Cardiac muscle cell (in vitro differentiated cells and primary cell): ENCODE results near the gene GRK5. TPM values are rescaled to one million over a fixed set of nuclear protein-coding genes. Genes with fewer than 3 reads are reported as not detected.

ENCODE experiments used
- DNase-seq, 2 donors: peaks; one replicate each; pipeline versions ENCODE4 v3.0.0 to v3.0.0-alpha.2; 2010 to 2017; ENCODE audit warnings: low read depth in 1 of 2, low spot score in 1 of 2
- H3K27ac ChIP-seq: fragments of 200-600 bp; sonication (generic); 2 replicates; pipeline ENCODE4 v1.5.1; 2016
- H3K27me3 ChIP-seq: fragments of 200-600 bp; sonication (generic); 2 replicates; pipeline ENCODE4 v1.6.0; 2016; ENCODE audit warnings: control low read depth
- H3K36me3 ChIP-seq: fragments of 200-600 bp; sonication (generic); 2 replicates; pipeline ENCODE4 v1.5.1; 2016; ENCODE audit warnings: control low read depth
- H3K4me1 ChIP-seq: fragments of 200-600 bp; sonication (generic); 2 replicates; pipeline ENCODE4 v1.8.1; 2017; ENCODE audit warnings: low read depth, mild to moderate bottlenecking, mixed run types
- H3K4me3 ChIP-seq: fragments of 200-600 bp; sonication (generic); 2 replicates; pipeline ENCODE4 v1.5.1; 2016; ENCODE audit warnings: mild to moderate bottlenecking
- H3K9me3 ChIP-seq: fragments of 200-600 bp; sonication (generic); 2 replicates; pipeline ENCODE4 v1.5.1; 2017; ENCODE audit warnings: low read depth, mild to moderate bottlenecking, control low read depth
- polyA plus RNA-seq: library from polyadenylated mRNA; unstranded; fragments of >200 nt; fragmentation: Nextera tagmentation; extraction: Ambion mirVana; gene quantifications from 2 replicates; pipeline ENCODE4 v1.2.1, GENCODE V29; 2016
- total RNA-seq: library from RNA; depleted of rRNA; stranded (reverse); fragments of >200 nt; gene quantifications from 2 replicates; pipeline ENCODE4 v1.2.3, GENCODE V29; 2016
- TF ChIP-seq, protein P1 (sequence below): IDR thresholded peaks from 2 replicates; pipeline ENCODE4 v1.5.1; 2012; ENCODE audit warnings: low read depth, mild to moderate bottlenecking, low read length

Gene GRK5
- total and polyA plus RNA-seq, 2 experiments from 2014 or later, result 3.5 to 18.3 TPM

DNA sequence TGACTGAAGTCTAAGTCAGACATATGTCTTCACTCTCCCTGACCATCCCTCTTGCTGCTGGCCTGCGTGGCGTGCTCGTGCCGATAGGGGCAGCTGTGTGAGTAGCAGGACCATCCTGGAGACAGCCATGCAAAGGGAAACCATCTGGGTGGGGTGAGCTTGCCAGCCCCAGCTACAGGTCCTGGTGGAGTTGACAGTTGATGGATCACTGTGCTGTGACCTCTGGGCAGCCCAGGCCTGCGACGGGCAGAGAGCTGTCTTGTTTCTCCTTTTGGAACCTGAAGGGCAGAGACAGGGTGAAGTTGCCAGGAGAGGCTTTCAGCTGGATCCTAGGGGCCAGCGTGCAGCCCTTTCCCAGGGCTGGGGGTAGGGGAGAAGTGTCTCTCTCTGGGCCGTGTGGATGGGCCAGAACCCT lies 44.7 kb downstream of the GRK5 start:
- Histone ChIP-seq H3K36me3 (no peaks in the 10 kb centered on the region), H3K4me3 (no peak overlapping the region), H3K27ac (peak overlapping the region; percentile 68), H3K27me3 (no peaks in the 10 kb centered on the region), H3K4me1 (peaks cover 41% of the 10 kb centered on the region), H3K9me3 (no peaks in the 10 kb centered on the region)
- TF ChIP-seq, protein P1, sequence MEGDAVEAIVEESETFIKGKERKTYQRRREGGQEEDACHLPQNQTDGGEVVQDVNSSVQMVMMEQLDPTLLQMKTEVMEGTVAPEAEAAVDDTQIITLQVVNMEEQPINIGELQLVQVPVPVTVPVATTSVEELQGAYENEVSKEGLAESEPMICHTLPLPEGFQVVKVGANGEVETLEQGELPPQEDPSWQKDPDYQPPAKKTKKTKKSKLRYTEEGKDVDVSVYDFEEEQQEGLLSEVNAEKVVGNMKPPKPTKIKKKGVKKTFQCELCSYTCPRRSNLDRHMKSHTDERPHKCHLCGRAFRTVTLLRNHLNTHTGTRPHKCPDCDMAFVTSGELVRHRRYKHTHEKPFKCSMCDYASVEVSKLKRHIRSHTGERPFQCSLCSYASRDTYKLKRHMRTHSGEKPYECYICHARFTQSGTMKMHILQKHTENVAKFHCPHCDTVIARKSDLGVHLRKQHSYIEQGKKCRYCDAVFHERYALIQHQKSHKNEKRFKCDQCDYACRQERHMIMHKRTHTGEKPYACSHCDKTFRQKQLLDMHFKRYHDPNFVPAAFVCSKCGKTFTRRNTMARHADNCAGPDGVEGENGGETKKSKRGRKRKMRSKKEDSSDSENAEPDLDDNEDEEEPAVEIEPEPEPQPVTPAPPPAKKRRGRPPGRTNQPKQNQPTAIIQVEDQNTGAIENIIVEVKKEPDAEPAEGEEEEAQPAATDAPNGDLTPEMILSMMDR, result peak; percentile 62
- peak; percentile 54 to 64 for DNase-seq

DNA sequence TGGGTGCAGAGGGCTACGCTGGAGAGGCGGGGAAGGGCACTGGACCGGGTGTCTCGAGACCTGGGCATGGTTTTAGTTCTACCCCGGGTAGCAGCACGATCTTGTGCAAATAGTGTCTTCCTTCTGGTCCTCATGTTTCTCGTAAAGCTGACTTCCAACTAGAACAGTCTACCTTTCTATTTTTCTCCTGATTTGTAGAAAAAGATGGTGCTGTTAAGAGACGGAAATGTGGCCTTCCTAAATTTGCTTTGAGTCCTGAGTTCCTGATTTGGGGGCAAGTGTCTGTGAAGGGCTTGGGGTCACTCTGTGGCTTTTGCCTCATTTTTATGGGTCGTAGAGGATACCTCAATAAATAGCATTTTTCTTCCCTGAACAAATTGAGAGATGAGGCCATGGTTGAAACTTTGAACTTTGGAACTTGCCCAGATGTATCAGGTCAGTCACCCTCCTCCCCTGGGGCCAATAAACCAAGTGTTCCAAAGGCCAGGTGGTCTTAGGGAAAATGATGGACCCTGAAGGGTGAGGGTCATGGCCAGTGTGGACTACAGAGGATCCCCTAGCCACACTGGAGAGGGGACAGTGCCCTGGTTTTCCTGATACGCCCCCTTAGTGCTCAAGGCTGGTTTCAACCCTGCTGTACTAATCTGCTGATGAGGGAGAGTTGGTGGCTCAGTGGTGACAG lies 45.2 kb downstream of the GRK5 start:
- TF ChIP-seq, protein P1, result no peak
- H3K27me3 ChIP-seq, result no peaks in the 10 kb centered on the region
- H3K9me3 ChIP-seq, result no peaks in the 10 kb centered on the region
- DNase-seq, result no peak
- H3K4me1 ChIP-seq, result peaks cover 41% of the 10 kb centered on the region
- no peaks in the 10 kb centered on the region for H3K36me3 ChIP-seq
- H3K4me3 ChIP-seq, result no peak overlapping the region
- peak overlapping the region; percentile 68 for H3K27ac ChIP-seq

DNA sequence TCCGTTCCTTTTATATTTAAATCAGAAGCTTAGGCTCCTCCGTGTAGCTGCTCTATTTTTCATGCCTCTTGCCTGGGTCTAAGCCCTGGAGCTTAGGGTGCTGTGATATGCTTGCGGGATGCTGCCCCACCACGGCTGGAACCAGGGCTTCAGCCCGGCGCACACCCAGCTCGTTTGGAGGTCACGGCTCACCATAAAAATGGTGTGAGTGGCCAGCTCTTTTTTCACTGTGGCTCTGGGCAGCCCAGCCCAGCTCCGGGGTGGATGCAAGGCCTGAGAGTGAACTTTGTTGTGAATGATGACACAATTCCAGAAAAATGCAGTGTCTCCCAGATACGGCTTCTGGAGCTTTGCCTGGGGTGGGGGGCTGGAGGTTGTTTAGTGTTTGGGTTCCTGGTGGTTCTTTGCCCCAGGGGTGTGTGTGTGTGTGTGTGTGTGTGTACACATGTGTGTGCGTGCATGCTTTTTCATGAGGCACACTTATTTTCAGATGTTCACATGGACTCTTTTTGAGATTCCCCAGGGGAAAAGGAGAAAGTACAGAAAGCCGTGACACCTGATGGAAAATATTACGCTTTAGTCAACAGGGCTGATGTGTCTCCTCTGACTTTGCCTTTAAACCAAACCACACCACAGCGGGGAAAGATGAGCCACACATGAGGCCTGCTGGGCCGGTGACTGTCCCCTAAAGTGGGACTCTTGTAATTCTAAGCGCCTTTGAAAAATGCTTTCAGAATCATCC lies 46.2 kb downstream of the GRK5 start:
- no peaks in the 10 kb centered on the region for H3K9me3 ChIP-seq
- no peaks in the 10 kb centered on the region for H3K27me3 ChIP-seq
- peaks cover 46% of the 10 kb centered on the region for H3K4me1 ChIP-seq
- H3K4me3 ChIP-seq, result no peak overlapping the region
- no peaks in the 10 kb centered on the region for H3K36me3 ChIP-seq
- TF ChIP-seq, protein P1, result no peak
- DNase-seq, result peak in 1 of 2 donors; percentile 95
- peak overlapping the region; percentile 67 for H3K27ac ChIP-seq

DNA sequence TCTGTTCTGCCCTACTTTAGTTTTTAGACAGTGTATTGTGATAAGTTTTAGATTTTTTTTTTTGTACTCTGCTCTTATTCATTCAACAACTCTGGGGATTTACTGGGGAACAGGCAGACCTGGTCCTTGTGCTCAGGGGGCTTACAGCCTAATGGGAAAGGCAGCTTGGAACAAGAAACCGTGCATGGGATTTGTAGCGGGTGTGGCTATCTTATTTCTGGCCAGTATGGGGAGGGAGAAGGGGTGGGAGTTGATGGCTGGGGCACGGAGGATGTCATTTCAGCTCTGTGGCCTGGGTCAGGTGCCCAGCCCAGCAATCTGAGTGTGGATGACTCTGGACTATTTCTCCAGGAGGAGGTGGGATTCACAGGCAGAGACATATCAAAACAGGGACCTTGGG lies 47.0 kb downstream of the GRK5 start:
- H3K4me1 ChIP-seq, result peaks cover 46% of the 10 kb centered on the region

DNA sequence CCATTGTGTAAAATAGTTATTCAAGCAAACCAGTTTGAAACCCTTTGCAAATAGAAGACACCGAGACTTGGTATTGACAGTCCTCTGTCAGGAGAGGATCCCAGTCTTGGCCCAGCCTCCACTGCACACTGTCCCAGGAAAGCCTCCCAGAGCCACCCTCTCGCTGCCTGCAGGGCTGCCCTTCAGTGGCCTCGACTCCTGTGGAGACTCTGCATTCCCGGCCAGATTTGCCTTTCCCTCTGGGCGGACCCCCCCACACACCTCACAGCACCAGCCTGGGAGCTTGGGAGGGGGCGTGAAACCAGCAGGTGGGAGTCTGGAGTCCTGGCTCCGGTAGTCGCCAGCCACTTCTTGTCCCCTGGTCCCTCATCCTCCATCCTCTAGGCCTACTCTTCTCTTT lies 48.7 kb downstream of the GRK5 start:
- Histone ChIP-seq H3K4me3 (no peak overlapping the region), H3K4me1 (peaks cover 35% of the 10 kb centered on the region), H3K9me3 (no peaks in the 10 kb centered on the region), H3K27ac (no peak overlapping the region), H3K36me3 (no peaks in the 10 kb centered on the region), H3K27me3 (no peaks in the 10 kb centered on the region)
- TF ChIP-seq, protein P1, result no peak
- no peak for DNase-seq

More for the DNA sequence above, 47.0 kb downstream of the GRK5 start:
- Histone ChIP-seq H3K9me3 (no peaks in the 10 kb centered on the region), H3K27ac (peak overlapping the region; percentile 67), H3K36me3 (no peaks in the 10 kb centered on the region), H3K4me3 (no peak overlapping the region), H3K27me3 (no peaks in the 10 kb centered on the region)
- no peak for DNase-seq
- TF ChIP-seq, protein P1, result no peak
